Neural cell (in vitro differentiated cells): ENCODE data around the gene GPR158.

Source experiments
- TF ChIP-seq, protein P1 (sequence below): fragments of 450-650 bp; IDR thresholded peaks from 2 replicates; pipeline ENCODE4 v1.5.1; 2014; ENCODE audit warnings: antibody characterized with exemption, mild to moderate bottlenecking, moderate library complexity; ENCODE audit not compliant: poor library complexity, severe bottlenecking
- TF ChIP-seq, protein P2 (sequence below): IDR thresholded peaks from 2 replicates; pipeline ENCODE4 v1.6.1; 2012; ENCODE audit warnings: borderline replicate concordance

DNA sequence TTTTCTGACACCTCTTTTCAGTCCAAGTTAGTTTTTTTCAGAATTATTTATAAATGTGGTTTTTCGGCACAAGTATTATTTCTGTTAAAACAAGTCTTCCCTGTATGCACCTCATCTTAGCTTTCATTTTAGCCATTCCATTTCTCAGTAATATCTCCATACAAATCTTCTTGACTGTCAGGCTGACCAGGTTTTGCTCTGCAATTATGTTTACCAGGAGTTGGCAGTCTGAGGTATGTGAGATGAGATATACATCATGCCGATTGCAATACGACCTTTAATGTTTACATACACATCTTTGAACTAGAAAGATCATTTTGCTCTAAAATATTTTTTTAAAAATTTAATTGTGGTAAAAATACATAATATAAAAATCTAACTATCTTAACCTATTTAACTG, 209.8 kb downstream of the GPR158 start:
- TF ChIP-seq, protein P1, sequence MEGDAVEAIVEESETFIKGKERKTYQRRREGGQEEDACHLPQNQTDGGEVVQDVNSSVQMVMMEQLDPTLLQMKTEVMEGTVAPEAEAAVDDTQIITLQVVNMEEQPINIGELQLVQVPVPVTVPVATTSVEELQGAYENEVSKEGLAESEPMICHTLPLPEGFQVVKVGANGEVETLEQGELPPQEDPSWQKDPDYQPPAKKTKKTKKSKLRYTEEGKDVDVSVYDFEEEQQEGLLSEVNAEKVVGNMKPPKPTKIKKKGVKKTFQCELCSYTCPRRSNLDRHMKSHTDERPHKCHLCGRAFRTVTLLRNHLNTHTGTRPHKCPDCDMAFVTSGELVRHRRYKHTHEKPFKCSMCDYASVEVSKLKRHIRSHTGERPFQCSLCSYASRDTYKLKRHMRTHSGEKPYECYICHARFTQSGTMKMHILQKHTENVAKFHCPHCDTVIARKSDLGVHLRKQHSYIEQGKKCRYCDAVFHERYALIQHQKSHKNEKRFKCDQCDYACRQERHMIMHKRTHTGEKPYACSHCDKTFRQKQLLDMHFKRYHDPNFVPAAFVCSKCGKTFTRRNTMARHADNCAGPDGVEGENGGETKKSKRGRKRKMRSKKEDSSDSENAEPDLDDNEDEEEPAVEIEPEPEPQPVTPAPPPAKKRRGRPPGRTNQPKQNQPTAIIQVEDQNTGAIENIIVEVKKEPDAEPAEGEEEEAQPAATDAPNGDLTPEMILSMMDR: no peak
- TF ChIP-seq, protein P2, sequence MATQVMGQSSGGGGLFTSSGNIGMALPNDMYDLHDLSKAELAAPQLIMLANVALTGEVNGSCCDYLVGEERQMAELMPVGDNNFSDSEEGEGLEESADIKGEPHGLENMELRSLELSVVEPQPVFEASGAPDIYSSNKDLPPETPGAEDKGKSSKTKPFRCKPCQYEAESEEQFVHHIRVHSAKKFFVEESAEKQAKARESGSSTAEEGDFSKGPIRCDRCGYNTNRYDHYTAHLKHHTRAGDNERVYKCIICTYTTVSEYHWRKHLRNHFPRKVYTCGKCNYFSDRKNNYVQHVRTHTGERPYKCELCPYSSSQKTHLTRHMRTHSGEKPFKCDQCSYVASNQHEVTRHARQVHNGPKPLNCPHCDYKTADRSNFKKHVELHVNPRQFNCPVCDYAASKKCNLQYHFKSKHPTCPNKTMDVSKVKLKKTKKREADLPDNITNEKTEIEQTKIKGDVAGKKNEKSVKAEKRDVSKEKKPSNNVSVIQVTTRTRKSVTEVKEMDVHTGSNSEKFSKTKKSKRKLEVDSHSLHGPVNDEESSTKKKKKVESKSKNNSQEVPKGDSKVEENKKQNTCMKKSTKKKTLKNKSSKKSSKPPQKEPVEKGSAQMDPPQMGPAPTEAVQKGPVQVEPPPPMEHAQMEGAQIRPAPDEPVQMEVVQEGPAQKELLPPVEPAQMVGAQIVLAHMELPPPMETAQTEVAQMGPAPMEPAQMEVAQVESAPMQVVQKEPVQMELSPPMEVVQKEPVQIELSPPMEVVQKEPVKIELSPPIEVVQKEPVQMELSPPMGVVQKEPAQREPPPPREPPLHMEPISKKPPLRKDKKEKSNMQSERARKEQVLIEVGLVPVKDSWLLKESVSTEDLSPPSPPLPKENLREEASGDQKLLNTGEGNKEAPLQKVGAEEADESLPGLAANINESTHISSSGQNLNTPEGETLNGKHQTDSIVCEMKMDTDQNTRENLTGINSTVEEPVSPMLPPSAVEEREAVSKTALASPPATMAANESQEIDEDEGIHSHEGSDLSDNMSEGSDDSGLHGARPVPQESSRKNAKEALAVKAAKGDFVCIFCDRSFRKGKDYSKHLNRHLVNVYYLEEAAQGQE: no peak
